K562 (cell line): ENCODE results near the gene RALGAPA2. TPM values are rescaled to one million over a fixed set of nuclear protein-coding genes. Genes with fewer than 3 reads are reported as not detected.

Source experiments
- ATAC-seq: fragments of 200-7000 bp; cut with Tn5 transposase; 3 replicates; pipeline ENCODE4 v1.9.1; 2020; ENCODE audit warnings: moderate library complexity
- BruUV-seq: library from RNA; stranded (reverse); fragments of 400-500 nt; replicated peaks from 2 replicates; lab custom pipeline; 2021; lab: Mats Ljungman, UMichigan
- CTCF ChIA-PET: fragments of 300-600 bp; formaldehyde crosslinking; extraction: SDS; loops from one replicate; lab custom pipeline; 2021; ENCODE audit warnings: low intra/inter-chr PET ratio; lab: Yijun Ruan, JAX
- POLR2A ChIA-PET: fragments of 300-600, 350-650 bp; sonication (Branson Sonifier 250); formaldehyde crosslinking; extraction: SDS; loops from one replicate; lab custom pipeline; 2021; ENCODE audit warnings: antibody characterized with exemption, inconsistent platforms; lab: Yijun Ruan, JAX
- DNase-seq, 4 experiments: peaks; one replicate each; pipeline versions ENCODE4 v3.0.0 to v3.0.0-alpha.2; 2011 to 2018; ENCODE audit warnings: low spot score in 3 of 4, mixed read lengths in 3 of 4; ENCODE audit errors: extremely low read depth in 1 of 4
- FAIRE-seq: peaks from 2 replicates; lab custom pipeline; 2011; peaks lifted over from hg19 to GRCh38; lab: Jason Lieb, UNC
- H2AFZ ChIP-seq: 2 replicates; pipeline ENCODE4 v1.6.0; 2011; ENCODE audit warnings: low read depth, low read length, control low read depth, inconsistent platforms
- H3K27ac ChIP-seq: fragments of 200-600 bp; 3 replicates; pipeline ENCODE4 v1.8.0; 2011; ENCODE audit warnings: low read depth, mild to moderate bottlenecking, control low read depth, inconsistent platforms, low read length, moderate library complexity, mixed read lengths; ENCODE audit errors: extremely low read depth
- H3K27me3 ChIP-seq, 2 experiments: fragments of 300-600 bp in 1 of 2; 2 replicates in 1 of 2; 3 replicates in 1 of 2; pipeline versions ENCODE4 v1.6.0 to v1.8.0; 2011; ENCODE audit warnings: inconsistent platforms in 2 of 2, low read length in 2 of 2, mild to moderate bottlenecking in 1 of 2, mixed read lengths in 1 of 2, moderate library complexity in 1 of 2; ENCODE audit not compliant: control insufficient read depth in 2 of 2, insufficient read depth in 2 of 2
- H3K36me3 ChIP-seq: fragments of 300-600 bp; 3 replicates; pipeline ENCODE4 v1.8.0; 2011; ENCODE audit warnings: mild to moderate bottlenecking, low read length, inconsistent platforms; ENCODE audit not compliant: control insufficient read depth, insufficient read depth
- H3K4me1 ChIP-seq, 2 experiments: fragments of 200-600 bp in 1 of 2; replicated peaks in 1 of 2; 2 replicates in 1 of 2; 3 replicates in 1 of 2; pipeline versions ENCODE4 v1.5.1 to v1.8.0; 2011; ENCODE audit warnings: inconsistent platforms in 2 of 2, low read length in 2 of 2, mild to moderate bottlenecking in 1 of 2, mixed read lengths in 1 of 2, moderate library complexity in 1 of 2; ENCODE audit not compliant: control insufficient read depth in 2 of 2, insufficient read depth in 2 of 2
- H3K4me2 ChIP-seq: 2 replicates; pipeline ENCODE4 v1.6.1; 2011; ENCODE audit warnings: low read length, control low read depth, inconsistent platforms, mixed read lengths; ENCODE audit not compliant: insufficient read depth
- H3K4me3 ChIP-seq: fragments of 200-600 bp; sonication (generic), shearing (Covaris generic); 2 replicates; pipeline ENCODE4 v1.5.1; 2016; ENCODE audit warnings: control low read depth, inconsistent platforms
- H3K79me2 ChIP-seq: fragments of 200-600 bp; 3 replicates; pipeline ENCODE4 v1.8.0; 2011; ENCODE audit warnings: low read length, inconsistent platforms; ENCODE audit not compliant: control insufficient read depth, insufficient read depth
- H3K9ac ChIP-seq, 2 experiments: 2 replicates each; pipeline versions ENCODE4 v1.6.0 to v1.6.1; 2011; ENCODE audit warnings: low read depth in 2 of 2, low read length in 2 of 2, control low read depth in 1 of 2, inconsistent platforms in 1 of 2, mild to moderate bottlenecking in 1 of 2, mixed read lengths in 1 of 2; ENCODE audit not compliant: insufficient read depth in 1 of 2
- H3K9me1 ChIP-seq: one replicate; pipeline ENCODE4 v1.6.0; 2011; ENCODE audit warnings: inconsistent platforms, mild to moderate bottlenecking, low read length, moderate library complexity; ENCODE audit not compliant: control insufficient read depth, insufficient read depth
- H3K9me3 ChIP-seq: replicated peaks from 2 replicates; pipeline ENCODE4 v1.5.1; 2011; ENCODE audit warnings: low read depth, low read length, inconsistent platforms; ENCODE audit not compliant: control insufficient read depth, insufficient read depth
- H4K20me1 ChIP-seq: replicated peaks from 2 replicates; pipeline ENCODE4 v1.6.1; 2011; ENCODE audit warnings: low read length, inconsistent platforms, mixed read lengths; ENCODE audit not compliant: control insufficient read depth, insufficient read depth
- CBFB ChIP-seq: sonication (generic); formaldehyde crosslinking; IDR thresholded peaks from 2 replicates; pipeline ENCODE4 v1.4.0; 2020; ENCODE audit warnings: mild to moderate bottlenecking, missing genetic modification reagents
- ELF4 ChIP-seq: fragments of 450-650 bp; formaldehyde crosslinking; IDR thresholded peaks from 2 replicates; pipeline ENCODE4 v1.4.0; 2022; ENCODE audit warnings: missing genetic modification characterization
- ETS2 ChIP-seq: IDR thresholded peaks from 2 replicates; pipeline ENCODE4 v1.6.1; 2016; ENCODE audit warnings: borderline replicate concordance, missing genetic modification characterization, mild to moderate bottlenecking, moderate library complexity, missing compliant biosample characterization; ENCODE audit not compliant: poor library complexity, severe bottlenecking
- PML ChIP-seq: IDR thresholded peaks from 2 replicates; pipeline ENCODE4 v1.6.1; 2012; ENCODE audit warnings: low read length, inconsistent platforms
- RBBP5 ChIP-seq: fragments of 200-600 bp; sonication (generic); IDR thresholded peaks from 2 replicates; pipeline ENCODE4 v1.6.1; 2012; ENCODE audit warnings: borderline replicate concordance, mild to moderate bottlenecking, low read length, control low read depth, inconsistent platforms; ENCODE audit not compliant: insufficient read depth, poor library complexity, severe bottlenecking
- RFX7 ChIP-seq: fragments of 250-450 bp; sonication (Bioruptor Pico); IDR thresholded peaks from 2 replicates; pipeline ENCODE4 v1.5.1; 2021; ENCODE audit warnings: mild to moderate bottlenecking
- RUNX1 ChIP-seq: sonication (generic); IDR thresholded peaks from 2 replicates; pipeline ENCODE4 v1.6.1; 2016; ENCODE audit warnings: antibody characterized with exemption, low read depth
- SAP30 ChIP-seq: fragments of 200-600 bp; sonication (generic); IDR thresholded peaks from 2 replicates; pipeline ENCODE4 v1.6.1; 2012; ENCODE audit warnings: borderline replicate concordance, low read depth, mild to moderate bottlenecking, moderate library complexity, low read length, control low read depth, inconsistent platforms; ENCODE audit not compliant: insufficient read depth, poor library complexity, severe bottlenecking
- TEAD1 ChIP-seq, 2 experiments: fragments of 450-650 bp in 1 of 2; sonication (generic) in 1 of 2; formaldehyde crosslinking; IDR thresholded peaks; 2 replicates each; pipeline versions ENCODE4 v1.4.0 to v1.8.0; 2020 to 2022; ENCODE audit warnings: mild to moderate bottlenecking in 2 of 2, missing genetic modification reagents in 1 of 2
- TEAD4 ChIP-seq, 2 experiments: sonication (generic) in 1 of 2; formaldehyde crosslinking in 1 of 2; IDR thresholded peaks; 2 replicates each; pipeline versions ENCODE4 v1.6.1 to v1.8.0; 2012 to 2022; ENCODE audit warnings: borderline replicate concordance in 1 of 2, inconsistent platforms in 1 of 2, low read length in 1 of 2, mild to moderate bottlenecking in 1 of 2, missing genetic modification reagents in 1 of 2
- WHSC1 ChIP-seq: IDR thresholded peaks from one replicate; pipeline ENCODE4 v1.6.1; 2012; ENCODE audit warnings: low read length, control low read depth, inconsistent platforms
- ZFP36 ChIP-seq: fragments of 150-350 bp; IDR thresholded peaks from 2 replicates; pipeline ENCODE4 v1.6.1; 2018; ENCODE audit warnings: low read length, low read depth; ENCODE audit not compliant: partially characterized antibody
- ZNF263 ChIP-seq: sonication (generic); formaldehyde crosslinking; IDR thresholded peaks from 2 replicates; pipeline ENCODE4 v1.8.0; 2022; ENCODE audit warnings: mild to moderate bottlenecking, missing genetic modification reagents, borderline replicate concordance
- ZNF3 ChIP-seq: fragments of 250-450 bp; sonication (Bioruptor Pico); IDR thresholded peaks from 2 replicates; pipeline ENCODE4 v1.5.0; 2021; ENCODE audit warnings: mild to moderate bottlenecking, moderate library complexity
- ZNF668 ChIP-seq: fragments of 250-450 bp; sonication (Bioruptor Pico); IDR thresholded peaks from 2 replicates; pipeline ENCODE4 v1.8.0; 2022; ENCODE audit warnings: mild to moderate bottlenecking, inconsistent platforms
- WGBS: fragments of 100-300 bp; shearing (Covaris generic); methylation state at CpG from one replicate; pipeline ENCODE4 v1.1.6; 2016; ENCODE audit warnings: low coverage, mixed read lengths; ENCODE audit not compliant: insufficient coverage; ENCODE audit errors: missing lambda C conversion rate; 5-methylcytosine and 5-hydroxymethylcytosine counted together
- in situ Hi-C: fragments of 300-500 bp; cut with MboI; formaldehyde crosslinking; loops from 4 replicates; pipeline ENCODE4 v1.15.0; 2018; ENCODE audit warnings: inconsistent platforms, mixed read lengths
- intact Hi-C: fragments of 100-400 bp; cut with micrococcal nuclease; formaldehyde crosslinking; loops from 2 replicates; pipeline ENCODE4 v1.14.2; 2022
- polyA plus RNA-seq, 8 experiments: library from polyadenylated mRNA; depleted of rRNA in 4 of 8; stranded (reverse) in 5 of 8; unstranded in 3 of 8; fragments of >200 nt; fragmentation: Nextera tagmentation in 2 of 8; fragmentation: Illumina TruSeq in 1 of 8; extraction: Ambion mirVana in 2 of 8; extraction: Trizol in 1 of 8; gene quantifications; 2 replicates each; pipeline versions ENCODE4 v1.2.1 to v1.2.3, GENCODE V29; 2011 to 2014; ENCODE audit warnings: inconsistent platforms in 1 of 8, missing spikeins in 1 of 8
- total RNA-seq, 7 experiments: library from RNA; depleted of rRNA in 6 of 7; stranded (reverse); fragments of >200 nt in 6 of 7; fragmentation: Illumina TruSeq in 2 of 7; extraction: Trizol in 2 of 7; gene quantifications; 2 replicates each; pipeline versions ENCODE4 v1.2.1 to v1.2.3, GENCODE V29; 2011 to 2021; ENCODE audit warnings: low replicate concordance in 1 of 7

The RALGAPA2 gene
- total and polyA plus RNA-seq, 9 of the 15 experiments (the other 6 are each of a cell fraction or from before 2014, with no cell fraction given): 0.35 to 2.7 (median 1.4) TPM

- no peaks in the 10 kb centered on the region for H3K9me3 ChIP-seq
- WGBS: 7% methylated on average over 2 of the region's 2 CpGs
- intact Hi-C loops (loop anchor here (10.0 kb wide), 1 partner anchor 559 kb away; the partner anchor contains the start of gene NAA20), in situ Hi-C loops (loop anchor here (25.0 kb wide), 1 partner anchor 486 kb away; no protein-coding TSS in a partner anchor)
- H3K4me3 ChIP-seq: no peak overlapping the region
- CTCF ChIA-PET: no interaction called here
- no peak for ATAC-seq
- no peak for FAIRE-seq
- POLR2A ChIA-PET: no interaction called here
- no TSS peak for BruUV-seq
- no peak overlapping the region for H3K9ac ChIP-seq
- no peaks in the 10 kb centered on the region for H3K36me3 ChIP-seq
- no peaks in the 10 kb centered on the region for H3K4me1 ChIP-seq
- DNase-seq: no peak
- H3K27ac ChIP-seq: no peak overlapping the region
- no peaks in the 10 kb centered on the region for H4K20me1 ChIP-seq
- no peaks in the 10 kb centered on the region for H3K79me2 ChIP-seq
- no peaks in the 10 kb centered on the region for H3K9me1 ChIP-seq
- no peak overlapping the region for H2AFZ ChIP-seq
- no peak overlapping the region for H3K4me2 ChIP-seq
- H3K27me3 ChIP-seq: no peaks in the 10 kb centered on the region
- no peak for TF ChIP-seq ZNF668 (CRISPR knock-in tag)
- no peak for TF ChIP-seq TEAD1 (CRISPR knock-in tag; IDR thresholded peaks at IDR 0.05)
- no peak for TF ChIP-seq ZFP36
- no peak for TF ChIP-seq PML
- TF ChIP-seq CBFB (CRISPR knock-in tag): no peak
- no peak for TF ChIP-seq RBBP5
- no peak for TF ChIP-seq ZNF3 (CRISPR knock-in tag)
- no peak for TF ChIP-seq SAP30
- no peak for TF ChIP-seq RUNX1
- TF ChIP-seq ZNF263 (CRISPR knock-in tag): no peak
- no peak for TF ChIP-seq ETS2 (tag)
- TF ChIP-seq WHSC1: no peak
- no peak for TF ChIP-seq ELF4 (CRISPR knock-in tag)
- no peak for TF ChIP-seq RFX7
- TF ChIP-seq TEAD4 (IDR thresholded peaks at IDR 0.05; ENCODE audit: low read length): no peak
- TF ChIP-seq TEAD4 (CRISPR knock-in tag; IDR thresholded peaks at IDR 0.05; ENCODE audit: borderline replicate concordance): no peak
Observed at GRCh38 chr20:20573797-20574196, 138.6 kb downstream of the RALGAPA2 start.
